PFSK-1 (cell line): ENCODE results near the gene CUL4A.

Experiments
- FOXP2 ChIP-seq: optimal IDR thresholded peaks from 2 replicates; pipeline ENCODE3; 2011; ENCODE audit warnings: borderline replicate concordance, control low read depth, inconsistent platforms; ENCODE audit not compliant: insufficient read depth; ENCODE audit errors: extremely low read length, extremely low read depth
- POLR2AphosphoS5 ChIP-seq: IDR thresholded peaks from 2 replicates; pipeline ENCODE4 v1.6.1; 2012; ENCODE audit warnings: low read depth, mild to moderate bottlenecking, control low read depth, low read length, moderate library complexity
- REST ChIP-seq, 2 experiments: IDR thresholded peaks; 2 replicates each; pipeline versions ENCODE4 v1.6.1 to v1.8.0; 2011 to 2012; ENCODE audit warnings: low read depth in 2 of 2, low read length in 2 of 2, control low read depth in 1 of 2, inconsistent platforms in 1 of 2, mild to moderate bottlenecking in 1 of 2, moderate library complexity in 1 of 2; ENCODE audit not compliant: insufficient read depth in 1 of 2
- SIN3A ChIP-seq: IDR thresholded peaks from 2 replicates; pipeline ENCODE4 v1.6.1; 2012; ENCODE audit warnings: mild to moderate bottlenecking, low read length, moderate library complexity, borderline replicate concordance; ENCODE audit not compliant: insufficient read depth
- TAF1 ChIP-seq: IDR thresholded peaks from 2 replicates; pipeline ENCODE4 v1.6.1; 2012; ENCODE audit warnings: low read length, control low read depth, borderline replicate concordance; ENCODE audit not compliant: insufficient read depth

- TF ChIP-seq FOXP2 (no peak), POLR2AphosphoS5 (no peak), TAF1 (no peak), REST (IDR thresholded peaks at IDR 0.05; ENCODE audit: insufficient read depth in 1 of 2, low read depth in 2 of 2, low read length in 2 of 2) (no peak), SIN3A (no peak)
Observed at GRCh38 chr13:113229161-113229560, 19.7 kb downstream of the CUL4A start.
